Body of pancreas (tissue), 4 donors: ENCODE data around the gene CST7. TPM values are rescaled to one million over a fixed set of nuclear protein-coding genes. Genes with fewer than 3 reads are reported as not detected.

ENCODE experiments used
- ATAC-seq: fragments of 150-250 bp; one replicate; pipeline ENCODE4 v1.9.1; 2016
- DNase-seq, 4 donors: peaks; one replicate each; pipeline ENCODE4 v3.0.0-alpha.2; 2019
- H3K27ac ChIP-seq, 4 donors: fragments of 200-600 bp; sonication (generic); 1 replicate in 3 of 4; 2 replicates in 1 of 4; pipeline versions ENCODE4 v1.5.1 to v1.6.1; 2016 to 2019; ENCODE audit warnings: mild to moderate bottlenecking in 1 of 4, mixed read lengths in 1 of 4, moderate library complexity in 1 of 4
- H3K27me3 ChIP-seq, 2 donors: fragments of 200-600 bp; sonication (generic); one replicate each; pipeline ENCODE4 v1.6.0; 2016; ENCODE audit warnings: mild to moderate bottlenecking in 1 of 2
- H3K36me3 ChIP-seq, 2 donors: fragments of 200-600 bp; sonication (generic); replicated peaks in 1 of 2; 2 replicates each; pipeline ENCODE4 v1.5.1; 2016; ENCODE audit warnings: low read depth in 2 of 2; ENCODE audit not compliant: insufficient read depth in 1 of 2
- H3K4me1 ChIP-seq: fragments of 200-600 bp; sonication (generic); one replicate; pipeline ENCODE4 v1.6.0; 2016
- H3K4me3 ChIP-seq, 2 donors: fragments of 200-600 bp; sonication (generic); 1 replicate in 1 of 2; 2 replicates in 1 of 2; pipeline ENCODE4 v1.5.1; 2016 to 2019
- H3K9me3 ChIP-seq, 3 donors: fragments of 200-600 bp; sonication (generic); 1 replicate in 2 of 3; 2 replicates in 1 of 3; pipeline ENCODE4 v1.5.1; 2016
- CTCF ChIP-seq, 7 experiments: fragments of 450-650 bp in 4 of 7; fragments of 200-600 bp in 3 of 7; sonication (generic) in 3 of 7; IDR thresholded peaks; one replicate each; pipeline ENCODE4 v1.5.1; 2016 to 2019; ENCODE audit warnings: antibody characterized with exemption in 7 of 7
- POLR2A ChIP-seq, 3 donors: fragments of 450-650 bp; IDR thresholded peaks; one replicate each; pipeline ENCODE4 v1.6.1; 2016; ENCODE audit warnings: antibody characterized with exemption in 3 of 3, mild to moderate bottlenecking in 2 of 3
- WGBS, 2 donors: methylation state at CpG; one replicate each; pipeline ENCODE4 v1.1.5; 2017; 5-methylcytosine and 5-hydroxymethylcytosine counted together
- intact Hi-C: fragments of 100-400 bp; cut with DNase I; formaldehyde crosslinking; loops from one replicate; pipeline ENCODE4 v1.15.1; 2023
- total RNA-seq, 2 donors: library from RNA; depleted of rRNA; stranded (reverse); fragments of >200 nt; gene quantifications; one replicate each; pipeline ENCODE4 v1.1.0, GENCODE V29; 2016

Gene CST7
- total RNA-seq, 2 donors from 2014 or later = 1.8 to 4.0 TPM

GRCh38 chr20:24909861-24910260 lies 39.2 kb upstream of the CST7 start:
- no peak overlapping the region for H3K27ac ChIP-seq

GRCh38 chr20:24910461-24910860 lies 38.6 kb upstream of the CST7 start:
- DNase-seq = no peak
- H3K27ac ChIP-seq = no peak overlapping the region
- TF ChIP-seq CTCF (IDR thresholded peaks at IDR 0.05) (no peak), POLR2A (IDR thresholded peaks at IDR 0.05) (no peak)
- peaks cover 0 to 9% (median 0%) of the 10 kb centered on the region in 3 donors for H3K9me3 ChIP-seq
- no peaks in the 10 kb centered on the region for H3K27me3 ChIP-seq
- H3K36me3 ChIP-seq = no peaks in the 10 kb centered on the region
- no peaks in the 10 kb centered on the region for H3K4me1 ChIP-seq
- 52 to 60% methylated on average over 3 of the region's 3 CpGs for WGBS, 2 donors
- no peak overlapping the region for H3K4me3 ChIP-seq
- intact Hi-C loops = loop anchor here (5.0 kb wide), 1 partner anchor 748 kb away; no protein-coding TSS in a partner anchor
- ATAC-seq = no peak

More at GRCh38 chr20:24909861-24910260, 39.2 kb upstream of the CST7 start:
- Histone ChIP-seq H3K4me1 (no peaks in the 10 kb centered on the region), H3K27me3 (no peaks in the 10 kb centered on the region), H3K4me3 (no peak overlapping the region), H3K9me3 (peaks cover 0 to 9% (median 0%) of the 10 kb centered on the region in 3 donors), H3K36me3 (no peaks in the 10 kb centered on the region)
- no peak for DNase-seq
- 85 to 90% methylated on average over 4 of the region's 4 CpGs for WGBS, 2 donors
- intact Hi-C loops = loop anchor here (5.0 kb wide), 1 partner anchor 748 kb away; no protein-coding TSS in a partner anchor
- ATAC-seq = no peak
- TF ChIP-seq POLR2A (IDR thresholded peaks at IDR 0.05) (no peak), CTCF (IDR thresholded peaks at IDR 0.05) (no peak)

DNA sequence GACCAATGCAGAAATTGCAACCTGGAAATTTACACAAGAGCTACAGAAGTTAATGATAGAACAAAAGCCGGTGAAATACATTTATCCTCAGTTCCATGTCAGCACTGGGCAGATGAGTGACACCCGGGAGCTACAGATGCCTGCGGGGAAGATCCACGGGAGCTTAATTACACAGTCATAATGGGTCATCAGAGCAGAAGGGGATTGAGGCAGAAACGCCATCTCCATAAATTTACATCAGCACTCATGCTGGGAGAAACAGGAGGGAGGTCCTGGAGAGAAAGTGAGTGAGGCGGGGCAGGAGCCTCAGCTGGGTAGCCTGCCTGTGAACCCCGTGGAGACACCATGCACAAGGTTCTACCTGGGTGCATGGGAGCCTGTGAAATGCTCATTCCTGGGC lies 37.6 kb upstream of the CST7 start:
- Histone ChIP-seq H3K4me1 (no peaks in the 10 kb centered on the region), H3K27me3 (no peaks in the 10 kb centered on the region), H3K9me3 (peaks cover 0 to 9% (median 0%) of the 10 kb centered on the region in 3 donors), H3K36me3 (no peaks in the 10 kb centered on the region), H3K4me3 (no peak overlapping the region), H3K27ac (no peak overlapping the region)
- no peak for DNase-seq
- intact Hi-C loops = loop anchor here (5.0 kb wide), 1 partner anchor 749 kb away; no protein-coding TSS in a partner anchor
- TF ChIP-seq CTCF (IDR thresholded peaks at IDR 0.05) (no peak), POLR2A (IDR thresholded peaks at IDR 0.05) (no peak)
- no peak for ATAC-seq
- 43 to 54% methylated on average over 7 of the region's 7 CpGs for WGBS, 2 donors

DNA sequence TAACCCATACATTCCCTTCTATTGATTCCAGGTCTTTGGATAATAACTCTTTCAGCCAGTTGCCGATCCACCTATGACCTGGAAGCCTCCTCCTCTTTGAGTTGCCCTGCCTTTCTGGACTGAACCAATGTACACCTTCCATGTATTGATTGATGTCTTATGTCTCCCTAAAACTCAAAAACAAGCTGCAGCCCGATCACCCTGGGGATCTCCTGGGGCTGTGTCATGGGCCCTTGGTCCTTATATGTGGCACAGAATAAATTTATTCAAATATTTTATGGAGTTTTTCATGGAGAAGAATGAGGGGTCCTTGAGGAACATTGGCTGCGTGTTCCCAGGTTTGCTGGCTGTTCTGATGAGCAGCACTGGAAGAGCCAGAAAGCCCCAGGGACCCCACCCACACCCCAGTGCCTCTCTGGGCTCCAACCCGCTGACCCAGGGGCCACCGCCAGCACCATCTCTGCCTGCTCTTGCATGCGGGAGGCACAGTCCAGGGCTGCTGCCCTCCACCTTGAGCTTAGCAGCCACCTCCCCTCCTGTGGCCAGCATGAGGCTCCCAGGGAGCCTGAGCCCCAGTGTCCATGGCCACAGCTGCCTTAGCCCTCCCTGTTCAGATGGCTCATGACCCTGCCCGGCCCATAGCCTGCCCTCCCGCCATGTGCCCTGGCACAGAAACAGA lies 36.5 kb upstream of the CST7 start:
- DNase-seq = peak in 1 of 4 donors; percentile 1
- Histone ChIP-seq H3K4me1 (no peaks in the 10 kb centered on the region), H3K27me3 (no peaks in the 10 kb centered on the region), H3K4me3 (no peak overlapping the region), H3K36me3 (no peaks in the 10 kb centered on the region), H3K27ac (no peak overlapping the region), H3K9me3 (peaks cover 0 to under 1% (median 0%) of the 10 kb centered on the region in 3 donors)
- 74 to 75% methylated on average over 4 to 8 of the region's 8 CpGs for WGBS, 2 donors
- TF ChIP-seq POLR2A (IDR thresholded peaks at IDR 0.05) (no peak), CTCF (IDR thresholded peaks at IDR 0.05) (no peak)
- no peak for ATAC-seq
- intact Hi-C loops = loop anchor here (5.0 kb wide), 1 partner anchor 750 kb away; no protein-coding TSS in a partner anchor
